CD8-positive, alpha-beta memory T cell (primary cell): ENCODE measurements around the gene NCK2. TPM values are rescaled to one million over a fixed set of nuclear protein-coding genes. Genes with fewer than 3 reads are reported as not detected.

Source experiments
- CTCF ChIA-PET: fragments of 350-600 bp; sonication (Branson Sonifier 250); formaldehyde crosslinking; loops from one replicate; lab custom pipeline; 2021; ENCODE audit warnings: antibody characterized with exemption; lab: Charles Lee
- POLR2A ChIA-PET: fragments of 350-600 bp; sonication (Branson Sonifier 250); formaldehyde crosslinking; loops from one replicate; lab custom pipeline; 2021; ENCODE audit warnings: antibody characterized with exemption; lab: Charles Lee
- DNase-seq, 5 donors: peaks; one replicate each; pipeline versions ENCODE4 v3.0.0 to v3.0.0-alpha.2; 2020 to 2022; ENCODE audit warnings: mixed read lengths in 1 of 5
- H3K27ac ChIP-seq: one replicate; pipeline ENCODE4 v1.7.0; 2013; ENCODE audit warnings: low read depth, mild to moderate bottlenecking, low read length, moderate library complexity
- H3K27me3 ChIP-seq: 2 replicates; pipeline ENCODE4 v1.7.0; 2013; ENCODE audit warnings: low read length, mild to moderate bottlenecking; ENCODE audit not compliant: insufficient read depth, poor library complexity, severe bottlenecking
- H3K36me3 ChIP-seq: 2 replicates; pipeline ENCODE4 v1.7.0; 2013; ENCODE audit warnings: mild to moderate bottlenecking, low read length, moderate library complexity; ENCODE audit not compliant: insufficient read depth
- H3K4me1 ChIP-seq: 2 replicates; pipeline ENCODE4 v1.7.0; 2013; ENCODE audit warnings: mild to moderate bottlenecking, low read length, moderate library complexity; ENCODE audit not compliant: insufficient read depth
- H3K4me3 ChIP-seq: 2 replicates; pipeline ENCODE4 v1.7.0; 2013; ENCODE audit warnings: mild to moderate bottlenecking, low read length
- H3K9me3 ChIP-seq: 2 replicates; pipeline ENCODE4 v1.7.0; 2013; ENCODE audit warnings: mild to moderate bottlenecking, low read length
- H3K27ac Mint-ChIP-seq, 8 donors: one replicate each; pipeline ENCODE4 v1.8.0; 2020 to 2021; ENCODE audit warnings: mixed read lengths in 8 of 8, mild to moderate bottlenecking in 6 of 8, inconsistent platforms in 3 of 8, moderate library complexity in 3 of 8
- H3K27me3 Mint-ChIP-seq, 2 donors: one replicate each; pipeline ENCODE4 v1.8.0; 2020 to 2021; ENCODE audit warnings: mixed read lengths in 2 of 2, mild to moderate bottlenecking in 1 of 2, moderate library complexity in 1 of 2
- H3K36me3 Mint-ChIP-seq, 3 donors: one replicate each; pipeline ENCODE4 v1.8.0; 2020 to 2021; ENCODE audit warnings: mixed read lengths in 3 of 3, inconsistent platforms in 1 of 3, mild to moderate bottlenecking in 1 of 3
- H3K4me1 Mint-ChIP-seq, 3 donors: one replicate each; pipeline ENCODE4 v1.8.0; 2020 to 2021; ENCODE audit warnings: mixed read lengths in 3 of 3, inconsistent platforms in 1 of 3, mild to moderate bottlenecking in 1 of 3
- H3K4me3 Mint-ChIP-seq, 7 donors: one replicate each; pipeline ENCODE4 v1.8.0; 2020 to 2021; ENCODE audit warnings: mixed read lengths in 7 of 7, mild to moderate bottlenecking in 6 of 7, moderate library complexity in 4 of 7, inconsistent platforms in 2 of 7
- H3K9me3 Mint-ChIP-seq, 5 donors: one replicate each; pipeline ENCODE4 v1.8.0; 2020 to 2022; ENCODE audit warnings: mixed read lengths in 5 of 5, mild to moderate bottlenecking in 3 of 5, moderate library complexity in 2 of 5, inconsistent platforms in 1 of 5
- polyA plus RNA-seq: library from polyadenylated mRNA; unstranded; fragments of 300-500 nt; fragmentation: Illumina TruSeq; gene quantifications from one replicate; pipeline ENCODE4 v1.2.3, GENCODE V29; 2021
- total RNA-seq, 2 experiments: library from RNA; stranded (reverse); gene quantifications; one replicate each; pipeline ENCODE4 v1.2.3, GENCODE V29; 2021

The NCK2 gene
- total and polyA plus RNA-seq, 3 experiments from 2014 or later: 72.4 to 77.9 (median 76.1) TPM

- Histone ChIP-seq H3K36me3 (peaks cover 8% of the 10 kb centered on the region), H3K4me3 (no peak overlapping the region), H3K9me3 (peaks cover 5% of the 10 kb centered on the region), H3K27me3 (no peaks in the 10 kb centered on the region), H3K4me1 (peaks cover 51% of the 10 kb centered on the region), H3K27ac (no peak overlapping the region)
- POLR2A ChIA-PET: interaction anchor here (0.7 kb wide), 1 partner anchor 29 kb away, joined by 3 read pairs; no protein-coding TSS in a partner anchor
- CTCF ChIA-PET: no interaction called here
- Mint-ChIP-seq H3K36me3 (peaks cover 25 to 64% (median 25%) of the 10 kb centered on the region in 3 donors), H3K9me3 (peaks cover 7 to 27% (median 17%) of the 10 kb centered on the region in 5 donors), H3K27me3 (no peaks in the 10 kb centered on the region), H3K4me3 (peak overlapping the region in 2 of 7 donors; percentile 2 to 14), H3K27ac (peak overlapping the region; percentile 36 to 96 (median 78)), H3K4me1 (peaks cover 86 to 98% (median 94%) of the 10 kb centered on the region in 3 donors)
- no peak for DNase-seq
Measured at GRCh38 chr2:105827351-105828096, 82.8 kb downstream of the NCK2 start.

GRCh38 chr2:105828558-105828957 lies 83.8 kb downstream of the NCK2 start:
- H3K9me3 Mint-ChIP-seq: peaks cover 14 to 29% (median 24%) of the 10 kb centered on the region in 5 donors
- no peaks in the 10 kb centered on the region for H3K27me3 Mint-ChIP-seq
- no peaks in the 10 kb centered on the region for H3K27me3 ChIP-seq
- H3K4me1 Mint-ChIP-seq: peaks cover 86 to 98% (median 92%) of the 10 kb centered on the region in 3 donors
- peaks cover 5% of the 10 kb centered on the region for H3K9me3 ChIP-seq
- H3K4me3 ChIP-seq: no peak overlapping the region
- peak overlapping the region in 4 of 7 donors; percentile 3 to 41 (median 16) for H3K4me3 Mint-ChIP-seq
- no peak overlapping the region for H3K27ac ChIP-seq
- peaks cover 26 to 65% (median 27%) of the 10 kb centered on the region in 3 donors for H3K36me3 Mint-ChIP-seq
- ChIA-PET CTCF (interaction anchor here (0.9 to 2.1 kb wide), 2 partner anchors 24 to 30 kb away, joined by 3 to 10 read pairs; no protein-coding TSS in a partner anchor), POLR2A (interaction anchor here (0.7 kb wide), 1 partner anchor 30 kb away, joined by 3 read pairs; no protein-coding TSS in a partner anchor)
- peaks cover 41% of the 10 kb centered on the region for H3K4me1 ChIP-seq
- H3K36me3 ChIP-seq: peaks cover 5% of the 10 kb centered on the region
- H3K27ac Mint-ChIP-seq: peak overlapping the region; percentile 51 to 96 (median 81)
- DNase-seq: no peak

DNA sequence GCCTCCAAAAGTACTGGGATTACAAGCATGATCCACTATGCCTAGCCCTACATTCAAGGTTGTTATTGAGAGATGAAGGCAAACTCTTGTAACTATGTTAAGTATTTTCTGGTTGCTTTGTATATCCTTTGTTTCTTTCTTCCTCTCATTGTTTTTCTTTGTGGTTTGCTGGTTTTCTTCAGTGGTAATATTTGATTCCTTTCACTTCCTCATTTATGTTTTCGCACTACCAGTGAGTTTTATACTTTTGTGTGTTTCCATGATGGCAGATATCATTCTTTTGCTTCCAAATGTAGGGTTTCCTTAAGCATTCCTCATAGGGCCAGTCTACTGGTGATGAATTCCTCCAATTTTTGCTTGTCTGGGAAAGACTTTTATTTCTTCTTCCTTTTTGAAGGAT lies 90.2 kb downstream of the NCK2 start:
- H3K4me3 Mint-ChIP-seq: peak overlapping the region; percentile 2 to 29 (median 17)
- H3K9me3 ChIP-seq: peaks cover 15% of the 10 kb centered on the region
- peaks cover 0 to 3% of the 10 kb centered on the region in 2 donors for H3K27me3 Mint-ChIP-seq
- H3K4me3 ChIP-seq: no peak overlapping the region
- H3K4me1 Mint-ChIP-seq: peaks cover 90 to 100% (median 97%) of the 10 kb centered on the region in 3 donors
- peaks cover 32 to 49% (median 48%) of the 10 kb centered on the region in 5 donors for H3K9me3 Mint-ChIP-seq
- POLR2A ChIA-PET: no interaction called here
- no peaks in the 10 kb centered on the region for H3K27me3 ChIP-seq
- peaks cover 24 to 57% (median 51%) of the 10 kb centered on the region in 3 donors for H3K36me3 Mint-ChIP-seq
- CTCF ChIA-PET: no interaction called here
- DNase-seq: peak in 2 of 5 donors; percentile 56 to 66
- H3K27ac Mint-ChIP-seq: peak overlapping the region; percentile 53 to 88 (median 72)
- H3K36me3 ChIP-seq: no peaks in the 10 kb centered on the region
- H3K27ac ChIP-seq: no peak overlapping the region
- H3K4me1 ChIP-seq: peaks cover 49% of the 10 kb centered on the region

DNA sequence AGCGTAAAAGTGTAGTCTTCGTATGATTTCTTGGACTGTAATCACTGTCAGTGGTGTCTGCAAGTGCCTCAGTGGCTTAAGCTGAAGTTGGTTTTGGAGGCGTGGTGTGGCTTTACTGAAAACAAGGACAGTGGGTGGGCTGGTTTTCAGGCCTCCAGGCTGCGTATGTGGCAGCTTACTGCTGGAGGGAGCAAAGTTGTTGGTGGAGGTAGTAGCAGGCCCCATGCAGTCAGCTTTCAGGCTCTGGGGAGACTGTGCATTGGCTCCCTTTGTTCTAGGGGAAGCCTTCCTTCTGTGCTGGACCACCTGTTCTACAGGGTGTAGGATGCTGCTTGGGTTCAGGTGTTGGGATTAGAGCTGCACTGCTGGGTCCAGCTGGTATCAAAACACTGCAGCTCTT lies 91.6 kb downstream of the NCK2 start:
- Mint-ChIP-seq H3K4me3 (peak overlapping the region in 3 of 7 donors; percentile 51 to 70 (median 59)), H3K27ac (peak overlapping the region; percentile 4 to 93 (median 74)), H3K36me3 (peaks cover 24 to 57% (median 51%) of the 10 kb centered on the region in 3 donors), H3K4me1 (peaks cover 90 to 100% (median 97%) of the 10 kb centered on the region in 3 donors), H3K9me3 (peaks cover 32 to 49% (median 48%) of the 10 kb centered on the region in 5 donors), H3K27me3 (peaks cover 0 to 3% of the 10 kb centered on the region in 2 donors)
- Histone ChIP-seq H3K27ac (no peak overlapping the region), H3K4me1 (peaks cover 63% of the 10 kb centered on the region), H3K9me3 (peaks cover 15% of the 10 kb centered on the region), H3K27me3 (no peaks in the 10 kb centered on the region), H3K4me3 (peak overlapping the region; percentile 7), H3K36me3 (no peaks in the 10 kb centered on the region)
- DNase-seq: no peak
- ChIA-PET CTCF (interaction anchor here (1.2 kb wide), 2 partner anchors 14 to 34 kb away, joined by 3 to 4 read pairs; no protein-coding TSS in a partner anchor), POLR2A (no interaction called here)

DNA sequence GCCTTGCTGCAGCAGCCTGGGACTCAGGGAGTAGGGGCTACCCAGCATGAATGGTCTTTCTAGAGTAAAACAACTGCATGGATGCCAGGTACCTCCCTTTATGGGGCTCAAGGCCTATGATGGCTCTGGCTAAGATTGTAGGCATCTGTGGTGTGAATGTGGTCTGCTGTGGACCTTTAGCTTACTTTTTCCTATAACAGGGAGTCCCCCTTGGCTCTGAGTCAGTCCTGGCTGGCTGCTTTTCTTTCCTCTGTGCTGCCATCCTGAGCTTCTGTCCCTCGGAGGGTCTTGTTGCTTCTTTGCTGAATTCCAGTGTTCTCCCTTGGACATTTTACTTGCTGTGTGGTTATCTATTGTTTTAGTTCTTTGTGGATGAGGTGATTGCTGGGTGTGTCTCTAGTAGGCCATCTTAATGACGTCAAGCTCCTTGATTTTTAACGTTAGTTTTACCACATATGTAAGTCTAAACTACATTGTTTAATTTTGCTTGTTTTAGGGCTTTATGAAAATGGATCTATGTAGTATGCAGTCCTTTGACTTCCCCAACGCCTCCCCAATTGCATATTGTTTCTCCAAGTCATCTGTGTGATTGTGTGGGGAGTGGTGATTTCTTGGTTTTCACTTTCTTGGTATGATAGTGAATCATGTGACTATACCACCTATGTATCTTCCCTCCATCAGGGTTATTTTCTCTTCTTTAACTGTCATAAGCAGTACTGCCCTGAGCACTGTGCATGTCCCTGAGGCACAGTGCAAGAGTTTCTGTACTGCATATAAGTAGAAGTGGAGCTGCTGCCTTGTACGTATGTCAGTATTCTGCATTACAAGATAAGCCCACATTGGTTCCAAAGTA lies 92.4 kb downstream of the NCK2 start:
- peaks cover 0 to 3% of the 10 kb centered on the region in 2 donors for H3K27me3 Mint-ChIP-seq
- no peak for DNase-seq
- H3K36me3 Mint-ChIP-seq: peaks cover 25 to 53% (median 46%) of the 10 kb centered on the region in 3 donors
- Histone ChIP-seq H3K36me3 (no peaks in the 10 kb centered on the region), H3K27me3 (no peaks in the 10 kb centered on the region), H3K4me3 (peak overlapping the region; percentile 7), H3K9me3 (peaks cover 15% of the 10 kb centered on the region), H3K27ac (no peak overlapping the region), H3K4me1 (peaks cover 69% of the 10 kb centered on the region)
- POLR2A ChIA-PET: no interaction called here
- CTCF ChIA-PET: interaction anchor here (1.2 kb wide), 2 partner anchors 15 to 35 kb away, joined by 3 to 4 read pairs; no protein-coding TSS in a partner anchor
- H3K4me1 Mint-ChIP-seq: peaks cover 88 to 100% (median 97%) of the 10 kb centered on the region in 3 donors
- peaks cover 28 to 48% (median 44%) of the 10 kb centered on the region in 5 donors for H3K9me3 Mint-ChIP-seq
- H3K4me3 Mint-ChIP-seq: peak overlapping the region in 6 of 7 donors; percentile 7 to 86 (median 62)
- peak overlapping the region; percentile 65 to 94 (median 88) for H3K27ac Mint-ChIP-seq

DNA sequence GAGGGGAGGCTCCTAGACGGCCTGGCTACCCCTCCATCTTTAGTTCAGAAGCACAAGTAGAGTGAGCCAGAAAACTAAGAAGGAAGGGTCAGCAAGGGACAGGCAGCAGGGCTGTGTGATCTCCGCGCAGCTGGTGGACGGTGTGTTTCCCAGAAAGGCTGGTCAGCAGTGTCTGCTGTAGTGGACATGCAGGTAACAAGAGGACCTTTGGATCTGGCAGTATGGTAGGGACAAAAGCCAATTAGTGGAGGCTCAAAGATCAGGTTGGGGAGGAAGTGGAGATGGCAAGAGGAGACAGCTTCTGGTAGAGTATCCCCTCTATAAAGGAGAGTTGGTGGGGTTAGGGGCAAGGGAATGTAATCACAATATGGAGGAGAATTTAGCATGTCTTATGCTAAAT lies 95.1 kb downstream of the NCK2 start:
- H3K36me3 ChIP-seq: no peaks in the 10 kb centered on the region
- Mint-ChIP-seq H3K36me3 (peaks cover 16 to 43% (median 30%) of the 10 kb centered on the region in 3 donors), H3K9me3 (peaks cover 14 to 26% (median 23%) of the 10 kb centered on the region in 5 donors), H3K4me1 (peaks cover 83 to 94% (median 92%) of the 10 kb centered on the region in 3 donors), H3K27me3 (peaks cover 0 to 3% of the 10 kb centered on the region in 2 donors), H3K27ac (peak overlapping the region; percentile 39 to 91 (median 78)), H3K4me3 (peak overlapping the region in 6 of 7 donors; percentile 17 to 73 (median 39))
- POLR2A ChIA-PET: no interaction called here
- no peak overlapping the region for H3K27ac ChIP-seq
- H3K9me3 ChIP-seq: peaks cover 11% of the 10 kb centered on the region
- H3K4me1 ChIP-seq: peaks cover 83% of the 10 kb centered on the region
- no peaks in the 10 kb centered on the region for H3K27me3 ChIP-seq
- CTCF ChIA-PET: interaction anchor here (1.1 to 1.5 kb wide), 2 partner anchors 27 to 42 kb away, joined by 3 to 4 read pairs; no protein-coding TSS in a partner anchor
- DNase-seq: no peak
- H3K4me3 ChIP-seq: no peak overlapping the region

- CTCF ChIA-PET: interaction anchor here (1.7 kb wide), 1 partner anchor 9 kb away, joined by 4 read pairs; no protein-coding TSS in a partner anchor
Measured at GRCh38 chr2:105840933-105841332, 96.2 kb downstream of the NCK2 start.

More at GRCh38 chr2:105840933-105841332, 96.2 kb downstream of the NCK2 start:
- Histone ChIP-seq H3K4me1 (peaks cover 88% of the 10 kb centered on the region), H3K27ac (no peak overlapping the region), H3K36me3 (no peaks in the 10 kb centered on the region), H3K9me3 (peaks cover 6% of the 10 kb centered on the region), H3K27me3 (no peaks in the 10 kb centered on the region), H3K4me3 (no peak overlapping the region)
- POLR2A ChIA-PET: no interaction called here
- DNase-seq: no peak
- Mint-ChIP-seq H3K9me3 (peaks cover 6 to 16% (median 14%) of the 10 kb centered on the region in 5 donors), H3K27ac (peak overlapping the region in 7 of 8 donors; percentile 29 to 85 (median 54)), H3K27me3 (peaks cover 0 to 3% of the 10 kb centered on the region in 2 donors), H3K4me1 (peaks cover 83 to 94% (median 90%) of the 10 kb centered on the region in 3 donors), H3K36me3 (peaks cover 11 to 39% (median 21%) of the 10 kb centered on the region in 3 donors), H3K4me3 (peak overlapping the region in 6 of 7 donors; percentile 5 to 63 (median 32))
